ENCODE data around the gene CSHL1. TPM values are rescaled to one million over a fixed set of nuclear protein-coding genes. Genes with fewer than 3 reads are reported as not detected.

CSHL1 gene
- not detected in 2 replicates for total RNA-seq

GRCh38 chr17:63911041-63911635, at the start of gene CSHL1:
Gene CSHL1 (minus strand): TSS chr17:63911258. CDS start chr17:63911196, 62 bp downstream.

DNA sequence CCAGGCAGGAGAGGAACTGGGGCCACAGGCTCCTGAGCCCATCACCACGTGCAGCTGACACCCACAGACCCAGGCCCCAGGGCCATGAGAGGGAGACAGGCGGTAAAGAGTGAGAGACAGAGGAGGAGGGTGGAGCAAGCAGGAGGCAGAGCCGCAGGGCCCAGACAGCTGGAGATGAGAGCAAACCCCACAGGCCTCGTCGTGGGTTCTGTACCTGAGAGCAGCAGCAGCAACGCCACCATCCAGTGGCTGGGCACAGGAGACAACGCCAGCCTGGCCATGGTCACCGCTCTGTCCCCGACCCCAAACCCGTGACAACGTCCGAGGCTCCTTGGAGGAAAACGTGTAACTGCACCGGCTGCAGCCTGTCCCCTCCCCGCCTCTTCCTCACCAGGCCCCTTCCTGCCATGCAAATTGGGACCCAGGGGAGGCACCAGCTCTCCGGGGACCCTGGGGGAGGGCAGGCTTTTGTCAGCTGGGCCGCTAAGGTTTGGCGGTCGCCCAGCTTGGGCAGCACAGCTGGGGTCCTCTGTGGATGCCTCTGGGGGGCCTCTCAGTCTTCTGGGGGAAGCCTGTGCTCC, 21.0 kb upstream of the CSHL1 start, which contains the start of gene CD79B:
CD79B (minus strand) TSS at position 351 of the 581 bp plus-strand sequence; CDS start at position 281, 70 bp downstream.

GRCh38 chr17:63918789-63919305, 7.8 kb upstream of the CSHL1 start, which contains the start of gene GH1:
Gene GH1 (minus strand): TSS chr17:63918839. CDS start chr17:63918776, 63 bp downstream.

GRCh38 chr17:63896524-63897354, 14.3 kb downstream of the CSHL1 start, which contains the start of gene CSH1:
Gene CSH1 (minus strand): TSS chr17:63896574. CDS start chr17:63896511, 63 bp downstream.

DNA sequence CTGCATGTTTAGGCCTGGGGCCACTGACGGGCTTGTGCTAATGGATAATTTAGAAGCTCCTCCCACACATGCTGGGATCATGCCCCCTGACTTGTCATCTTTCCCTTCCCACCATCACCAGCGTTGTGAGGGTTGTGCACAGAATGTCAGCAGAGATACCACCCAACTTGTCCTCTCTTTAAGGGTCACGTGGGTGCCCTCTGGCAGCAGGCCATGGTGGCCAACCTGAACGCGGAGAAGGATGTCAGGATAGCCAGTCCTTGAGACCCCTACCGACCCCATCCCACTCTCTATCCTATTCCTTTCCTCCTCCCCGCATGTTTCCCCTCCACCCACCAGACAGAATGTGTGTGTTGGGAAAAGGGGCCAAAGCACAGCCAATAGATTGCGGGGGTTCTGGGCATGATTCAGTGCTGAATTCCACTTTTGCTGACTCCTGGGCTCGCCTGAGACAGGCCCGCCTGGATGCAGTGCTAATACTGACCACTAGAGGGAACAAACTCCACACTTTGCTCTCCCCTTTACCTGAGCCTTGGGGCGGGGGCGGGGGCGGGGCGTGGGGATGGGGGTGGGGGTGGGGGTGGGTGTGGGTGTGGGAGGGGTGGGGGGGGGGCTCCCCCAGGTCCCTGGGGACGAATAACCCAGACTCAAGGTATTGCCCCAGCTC, 29.0 kb downstream of the CSHL1 start, which contains the start of gene GH2:
GH2 (minus strand) TSS at position 10 of the 667 bp plus-strand sequence. CDS start 143 bp downstream, outside the sequence.

GRCh38 chr17:63873577-63873976, 37.5 kb downstream of the CSHL1 start, which contains the start of gene CSH2:
Gene CSH2 (minus strand): TSS chr17:63873677. CDS start chr17:63873614, 63 bp downstream.

Small RNAs within 50 kb of the gene (small RNA-seq; reads per million reads assigned to genes)
- gene AC040958.1 (not detected), gene AC127029.1 (not detected), gene GH1 (not detected)

Other genes with a start within 250 kb of the CSHL1 start
- 27.8 TPM in 2 replicates for gene LIMD2, start 211.1 kb downstream of the CSHL1 start, total RNA-seq
- gene STRADA, start 169.5 kb downstream of the CSHL1 start, total RNA-seq, result 34.7 and 36.6 TPM in 2 replicates
- 72.8 and 81.6 TPM in 2 replicates for gene CCDC47, start 137.7 kb downstream of the CSHL1 start, total RNA-seq
- 78.9 and 88.5 TPM in 2 replicates for gene DDX42, start 137.1 kb downstream of the CSHL1 start, total RNA-seq
- 63.4 and 65.7 TPM in 2 replicates for gene PSMC5, start 83.8 kb downstream of the CSHL1 start, total RNA-seq
- 58.8 and 59.1 TPM in 2 replicates for gene FTSJ3, start 83.6 kb downstream of the CSHL1 start, total RNA-seq
- 55.7 and 68.3 TPM in 2 replicates for gene SMARCD2, start 68.6 kb downstream of the CSHL1 start, total RNA-seq
- not detected in 2 replicates for gene CSH2, start 37.6 kb downstream of the CSHL1 start, total RNA-seq
- gene GH2, start 29.3 kb downstream of the CSHL1 start, total RNA-seq, result not detected in 2 replicates
- not detected in 2 replicates for gene CSH1, start 14.7 kb downstream of the CSHL1 start, total RNA-seq
- not detected in 2 replicates for gene GH1, start 7.6 kb upstream of the CSHL1 start, total RNA-seq
- gene CD79B, start 21.1 kb upstream of the CSHL1 start, total RNA-seq, result 0.33 and 1.1 TPM in 2 replicates
- gene SCN4A, start 61.7 kb upstream of the CSHL1 start, total RNA-seq, result not detected in 2 replicates
- 0.33 and 0.57 TPM in 2 replicates for gene PRR29, start 87.1 kb upstream of the CSHL1 start, total RNA-seq
- gene ICAM2, start 109.4 kb upstream of the CSHL1 start, total RNA-seq, result 806 and 851 TPM in 2 replicates
- gene ERN1, start 218.9 kb upstream of the CSHL1 start, total RNA-seq, result 13.7 and 18.6 TPM in 2 replicates

Data from vein endothelial cell (primary cell).